ENCODE data around the gene PPM1A. TPM values are rescaled to one million over a fixed set of nuclear protein-coding genes. Genes with fewer than 3 reads are reported as not detected.

Gene PPM1A
- total and polyA plus RNA-seq, 7 donors, result 54.0 to 174 (median 129) TPM

DNA sequence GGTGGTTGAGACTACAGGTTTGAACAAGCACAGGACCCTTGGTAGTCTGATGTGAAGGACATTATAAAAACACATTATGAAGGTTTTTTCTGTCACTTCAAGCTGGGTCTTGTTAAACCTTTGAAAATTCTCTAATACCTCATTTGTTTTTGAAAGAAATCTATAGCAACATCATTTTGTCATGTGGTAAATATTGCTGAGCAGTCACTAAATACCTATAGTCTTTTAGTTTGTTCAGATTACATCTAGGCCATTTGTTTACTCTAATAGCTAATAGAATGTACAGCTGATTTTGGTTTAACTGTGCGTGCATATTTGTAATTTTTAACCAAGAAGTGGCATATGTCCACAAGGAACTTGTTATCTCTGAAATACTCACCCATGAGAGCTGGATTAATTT is 2.9 kb downstream of the PPM1A start:
- Histone ChIP-seq H3K27ac (peak overlapping the region; percentile 100), H3K9me3 (no peaks in the 10 kb centered on the region), H3K36me3 (ENCODE audit: insufficient read depth in 1 of 2, low read depth in 1 of 2) (no peaks in the 10 kb centered on the region), H3K27me3 (ENCODE audit: insufficient read depth in 3 of 3, low read length in 2 of 3) (no peaks in the 10 kb centered on the region), H3K4me3 (peak overlapping the region; percentile 93), H3K4me1 (peaks cover 53% of the 10 kb centered on the region)
- ATAC-seq (no peak), DNase-seq (no peak)
- TF ChIP-seq, protein P1, sequence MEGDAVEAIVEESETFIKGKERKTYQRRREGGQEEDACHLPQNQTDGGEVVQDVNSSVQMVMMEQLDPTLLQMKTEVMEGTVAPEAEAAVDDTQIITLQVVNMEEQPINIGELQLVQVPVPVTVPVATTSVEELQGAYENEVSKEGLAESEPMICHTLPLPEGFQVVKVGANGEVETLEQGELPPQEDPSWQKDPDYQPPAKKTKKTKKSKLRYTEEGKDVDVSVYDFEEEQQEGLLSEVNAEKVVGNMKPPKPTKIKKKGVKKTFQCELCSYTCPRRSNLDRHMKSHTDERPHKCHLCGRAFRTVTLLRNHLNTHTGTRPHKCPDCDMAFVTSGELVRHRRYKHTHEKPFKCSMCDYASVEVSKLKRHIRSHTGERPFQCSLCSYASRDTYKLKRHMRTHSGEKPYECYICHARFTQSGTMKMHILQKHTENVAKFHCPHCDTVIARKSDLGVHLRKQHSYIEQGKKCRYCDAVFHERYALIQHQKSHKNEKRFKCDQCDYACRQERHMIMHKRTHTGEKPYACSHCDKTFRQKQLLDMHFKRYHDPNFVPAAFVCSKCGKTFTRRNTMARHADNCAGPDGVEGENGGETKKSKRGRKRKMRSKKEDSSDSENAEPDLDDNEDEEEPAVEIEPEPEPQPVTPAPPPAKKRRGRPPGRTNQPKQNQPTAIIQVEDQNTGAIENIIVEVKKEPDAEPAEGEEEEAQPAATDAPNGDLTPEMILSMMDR (IDR thresholded peaks at IDR 0.05), result no peak
- intact Hi-C loops (cut with DNase I), result no loop called here
- 63 to 74% (median 67%) methylated on average over 1 of the region's 1 CpG for WGBS, 3 donors

GRCh38 chr14:60252630-60253029 is 3.6 kb downstream of the PPM1A start:
- Histone ChIP-seq H3K27me3 (ENCODE audit: insufficient read depth in 3 of 3, low read length in 2 of 3) (no peaks in the 10 kb centered on the region), H3K9me3 (no peaks in the 10 kb centered on the region), H3K27ac (no peak overlapping the region), H3K36me3 (ENCODE audit: insufficient read depth in 1 of 2, low read depth in 1 of 2) (no peaks in the 10 kb centered on the region), H3K4me3 (peak overlapping the region; percentile 93), H3K4me1 (peaks cover 60% of the 10 kb centered on the region)
- DNase-seq (no peak), ATAC-seq (no peak)
- TF ChIP-seq, protein P1 (IDR thresholded peaks at IDR 0.05), result no peak
- WGBS, 3 donors, result 47 to 65% (median 54%) methylated on average over 2 of the region's 2 CpGs
- intact Hi-C loops (cut with DNase I), result no loop called here

DNA sequence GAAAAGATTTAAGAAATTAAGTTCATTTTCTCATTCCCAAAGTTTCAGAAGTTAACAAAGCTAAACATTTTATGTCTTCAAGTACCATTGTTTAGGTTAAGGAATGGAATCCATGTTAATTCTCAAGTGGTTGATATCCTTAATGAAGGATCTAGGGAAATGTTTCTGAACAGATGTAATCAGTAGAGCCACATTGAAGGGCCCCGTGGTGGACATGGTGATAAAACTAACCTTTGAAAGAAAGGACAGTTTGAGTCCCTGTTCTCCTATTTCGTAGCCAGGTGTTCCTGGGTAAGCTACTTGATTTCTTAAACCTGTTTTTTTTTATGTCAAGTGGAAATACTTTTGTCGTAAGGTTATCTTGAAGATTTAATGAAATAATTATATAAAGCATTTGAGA is 4.6 kb downstream of the PPM1A start:
- DNase-seq (no peak), ATAC-seq (no peak)
- H3K27me3 ChIP-seq (ENCODE audit: insufficient read depth in 3 of 3, low read length in 2 of 3), result no peaks in the 10 kb centered on the region
- no peak overlapping the region for H3K27ac ChIP-seq
- peaks cover 71% of the 10 kb centered on the region for H3K4me1 ChIP-seq
- WGBS, 3 donors, result 48 to 67% (median 57%) methylated on average over 3 of the region's 3 CpGs
- H3K9me3 ChIP-seq, result no peaks in the 10 kb centered on the region
- intact Hi-C loops (cut with DNase I), result no loop called here
- peak overlapping the region; percentile 93 for H3K4me3 ChIP-seq
- no peaks in the 10 kb centered on the region for H3K36me3 ChIP-seq (ENCODE audit: insufficient read depth in 1 of 2, low read depth in 1 of 2)
- TF ChIP-seq, protein P1 (IDR thresholded peaks at IDR 0.05), result no peak

DNA sequence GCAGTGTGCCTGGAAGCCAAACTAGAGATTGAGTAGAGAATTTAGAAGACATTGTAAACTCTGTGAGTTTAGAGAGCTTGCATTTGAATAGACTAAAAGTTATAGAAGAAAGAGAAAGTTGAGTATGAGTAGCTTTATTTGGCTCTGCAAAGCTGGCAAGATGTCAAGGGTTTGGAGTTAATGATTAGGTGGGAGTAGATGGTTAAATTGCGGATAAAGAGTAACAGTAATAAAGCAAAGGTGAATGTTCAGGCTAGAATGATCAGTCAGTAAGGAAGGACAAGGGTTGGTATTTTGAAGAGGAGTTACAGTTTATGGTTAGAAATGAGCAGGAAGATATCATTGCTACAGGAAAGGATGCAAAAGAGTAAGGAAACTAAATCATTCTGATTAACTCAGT is 5.2 kb downstream of the PPM1A start:
- TF ChIP-seq, protein P1 (IDR thresholded peaks at IDR 0.05), result no peak
- no peaks in the 10 kb centered on the region for H3K27me3 ChIP-seq (ENCODE audit: insufficient read depth in 3 of 3, low read length in 2 of 3)
- ATAC-seq (no peak), DNase-seq (no peak)
- intact Hi-C loops (cut with DNase I), result no loop called here
- H3K4me3 ChIP-seq, result no peak overlapping the region
- whole genome bisulfite sequencing, 3 donors, result 56 to 78% (median 70%) methylated on average over 1 of the region's 1 CpG
- H3K9me3 ChIP-seq, result no peaks in the 10 kb centered on the region
- H3K27ac ChIP-seq, result no peak overlapping the region
- no peaks in the 10 kb centered on the region for H3K36me3 ChIP-seq (ENCODE audit: insufficient read depth in 1 of 2, low read depth in 1 of 2)
- peaks cover 76% of the 10 kb centered on the region for H3K4me1 ChIP-seq

GRCh38 chr14:60257865-60258264 is 8.8 kb downstream of the PPM1A start:
- WGBS, 3 donors, result 66 to 72% (median 69%) methylated on average over 1 of the region's 1 CpG
- Histone ChIP-seq H3K4me1 (peaks cover 81% of the 10 kb centered on the region), H3K9me3 (peaks cover under 1% of the 10 kb centered on the region), H3K4me3 (no peak overlapping the region), H3K27ac (no peak overlapping the region), H3K36me3 (ENCODE audit: insufficient read depth in 1 of 2, low read depth in 1 of 2) (no peaks in the 10 kb centered on the region), H3K27me3 (ENCODE audit: insufficient read depth in 3 of 3, low read length in 2 of 3) (no peaks in the 10 kb centered on the region)
- TF ChIP-seq, protein P1 (IDR thresholded peaks at IDR 0.05), result no peak
- intact Hi-C loops (cut with DNase I), result no loop called here
- no peak for DNase-seq
- ATAC-seq, result no peak

Measured in psoas muscle (tissue), 8 donors.